SU-DHL-6 (cell line): ENCODE data around the gene SOHLH2.

Source experiments
- CTCF ChIP-seq: fragments of 200-600 bp; sonication (generic); IDR thresholded peaks from one replicate; pipeline ENCODE4 v1.5.1; 2017; ENCODE audit warnings: antibody characterized with exemption, mild to moderate bottlenecking, low read length, moderate library complexity; ENCODE audit not compliant: insufficient read depth, poor library complexity, severe bottlenecking
- EZH2phosphoT487 ChIP-seq: fragments of 200-600 bp; sonication (generic), shearing (Covaris generic); conservative IDR thresholded peaks from 2 replicates; pipeline ENCODE4 v1.6.1; 2018; ENCODE audit warnings: mild to moderate bottlenecking, antibody characterized with exemption, low read length, moderate library complexity, mixed read lengths

- TF ChIP-seq CTCF (no peak), EZH2phosphoT487 (no peak)
These were observed 30.6 kb upstream of the SOHLH2 start for GRCh38 chr13:36244990-36245389.
